ENCODE measurements around the gene TMUB1. TPM values are rescaled to one million over a fixed set of nuclear protein-coding genes. Genes with fewer than 3 reads are reported as not detected.
A peak's percentile ranks its signal among the peaks of the same experiment; 100 is the strongest.

The TMUB1 gene
- total RNA-seq, 1 experiment from 2014 or later, result 45.4 TPM

- Histone ChIP-seq H3K79me1 (ENCODE audit: insufficient read depth, low read depth, low read length, poor library complexity, severe bottlenecking) (no peaks in the 10 kb centered on the region), H3T11ph (ENCODE audit: low read length) (no peak overlapping the region), H3K23me2 (ENCODE audit: insufficient read length, low read depth, low read length, poor library complexity, severe bottlenecking) (peaks cover 7% of the 10 kb centered on the region), H2BK5ac (ENCODE audit: insufficient read length, low read length) (no peak overlapping the region), H3K23ac (ENCODE audit: insufficient read length, low read depth, low read length) (no peak overlapping the region), H3K9ac (ENCODE audit: extremely low read depth, insufficient read length, low read length) (no peak overlapping the region), H3K27me3 (ENCODE audit: insufficient read depth, low read length) (no peaks in the 10 kb centered on the region; the same call in 1 of the 2 replicates), H2BK15ac (ENCODE audit: low read depth, low read length) (no peak overlapping the region), H4K91ac (ENCODE audit: insufficient read length, low read depth, low read length) (no peak overlapping the region), H3K79me2 (ENCODE audit: insufficient read depth, low read length) (no peaks in the 10 kb centered on the region; the same call in 1 of the 2 replicates), H4K5ac (ENCODE audit: insufficient read length, low read depth, low read length) (no peak overlapping the region), H2BK120ac (ENCODE audit: low read depth, low read length, poor library complexity, severe bottlenecking) (no peak overlapping the region), H3K18ac (ENCODE audit: insufficient read length, low read depth, low read length) (no peak overlapping the region), H2AFZ (ENCODE audit: low read length) (no peak overlapping the region), H3K14ac (ENCODE audit: insufficient read depth, low read length) (no peak overlapping the region), H3K9me3 (ENCODE audit: control insufficient read depth, low read depth, low read length) (no peaks in the 10 kb centered on the region), H3K4ac (ENCODE audit: low read depth, low read length) (no peak overlapping the region), H2BK12ac (ENCODE audit: insufficient read length, low read depth, low read length) (no peak overlapping the region), H3K56ac (ENCODE audit: insufficient read length, low read depth, low read length) (no peak overlapping the region), H4K20me1 (ENCODE audit: control insufficient read depth, insufficient read depth, insufficient read length) (no peaks in the 10 kb centered on the region), H2AK5ac (ENCODE audit: insufficient read length, low read length) (no peak overlapping the region), H3K4me2 (ENCODE audit: insufficient read depth, insufficient read length, low read length) (peak overlapping the region; percentile 23), H3K27ac (ENCODE audit: insufficient read length, low read depth, low read length) (no peak overlapping the region), H4K8ac (replicated peaks; ENCODE audit: insufficient read length, low read depth, low read length) (no peak overlapping the region), H2BK20ac (ENCODE audit: low read depth, low read length, poor library complexity, severe bottlenecking) (no peak overlapping the region), H3K4me1 (ENCODE audit: insufficient read depth, low read length) (peaks cover 2% of the 10 kb centered on the region; the same call in 1 of the 2 replicates)
- Mint-ChIP-seq H3K36me3 (ENCODE audit: insufficient read depth in 1 of 3, low read depth in 3 of 3) (peaks cover under 1 to 6% (median 5%) of the 10 kb centered on the region in 3 experiments; a peak in 5 of 7 replicates), H3K9me3 (no peaks in the 10 kb centered on the region; a peak in 1 of 5 replicates), H3K27me3 (ENCODE audit: low read depth) (peaks cover 8% of the 10 kb centered on the region), H3K27ac (no peak overlapping the region), H3K4me3 (peak overlapping the region; percentile 79 to 86), H3K4me1 (peaks cover 33 to 44% of the 10 kb centered on the region in 2 experiments)
- no peak for TF ChIP-seq CTCF (conservative IDR thresholded peaks at IDR 0.05)
- no CpG with 5 or more reads among the region's 64 CpGs for WGBS (ENCODE audit: extremely low coverage, insufficient read length, low lambda C conversion rate)
- no peak for DNase-seq
Measured at GRCh38 chr7:151081170-151082101, 1.9 kb downstream of the TMUB1 start.

Data from H9 (cell line).